ENCODE measurements around the gene SEMA4D.

DNA sequence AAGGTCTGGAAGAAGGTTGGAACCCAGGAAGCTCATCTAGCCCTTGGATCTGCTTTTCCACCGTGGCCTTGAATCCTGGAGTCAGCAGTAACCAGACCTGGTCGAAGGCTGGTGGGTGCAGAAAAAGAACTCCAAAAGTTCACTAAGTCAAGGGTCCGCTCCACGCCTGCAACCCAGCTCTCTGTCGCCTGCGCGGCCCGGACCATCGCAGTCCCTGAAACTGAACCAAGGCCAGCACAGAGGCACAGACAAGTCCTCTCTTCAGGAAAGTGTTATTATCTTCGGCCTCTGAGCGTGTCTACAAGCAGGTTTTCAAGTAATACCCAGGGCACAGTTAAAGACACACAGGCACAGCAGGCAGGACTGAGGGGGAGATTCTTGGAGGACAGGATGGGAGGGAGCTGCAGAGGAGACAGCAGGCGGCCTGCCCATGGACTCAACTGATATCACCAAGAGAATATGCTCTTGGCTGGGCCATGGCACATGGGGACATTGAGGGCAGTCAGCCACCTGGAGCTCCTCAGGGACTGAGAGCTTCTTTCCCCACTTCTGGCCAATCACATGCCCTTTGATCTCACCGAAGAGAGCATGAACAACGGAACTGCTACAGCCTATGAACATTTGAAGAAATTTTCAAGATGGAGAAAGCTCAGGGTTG lies 45.8 kb upstream of the SEMA4D start:
- TF ChIP-seq, protein P1, sequence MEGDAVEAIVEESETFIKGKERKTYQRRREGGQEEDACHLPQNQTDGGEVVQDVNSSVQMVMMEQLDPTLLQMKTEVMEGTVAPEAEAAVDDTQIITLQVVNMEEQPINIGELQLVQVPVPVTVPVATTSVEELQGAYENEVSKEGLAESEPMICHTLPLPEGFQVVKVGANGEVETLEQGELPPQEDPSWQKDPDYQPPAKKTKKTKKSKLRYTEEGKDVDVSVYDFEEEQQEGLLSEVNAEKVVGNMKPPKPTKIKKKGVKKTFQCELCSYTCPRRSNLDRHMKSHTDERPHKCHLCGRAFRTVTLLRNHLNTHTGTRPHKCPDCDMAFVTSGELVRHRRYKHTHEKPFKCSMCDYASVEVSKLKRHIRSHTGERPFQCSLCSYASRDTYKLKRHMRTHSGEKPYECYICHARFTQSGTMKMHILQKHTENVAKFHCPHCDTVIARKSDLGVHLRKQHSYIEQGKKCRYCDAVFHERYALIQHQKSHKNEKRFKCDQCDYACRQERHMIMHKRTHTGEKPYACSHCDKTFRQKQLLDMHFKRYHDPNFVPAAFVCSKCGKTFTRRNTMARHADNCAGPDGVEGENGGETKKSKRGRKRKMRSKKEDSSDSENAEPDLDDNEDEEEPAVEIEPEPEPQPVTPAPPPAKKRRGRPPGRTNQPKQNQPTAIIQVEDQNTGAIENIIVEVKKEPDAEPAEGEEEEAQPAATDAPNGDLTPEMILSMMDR (IDR thresholded peaks at IDR 0.05), result no peak
- TF ChIP-seq POLR2A (IDR thresholded peaks at IDR 0.05; ENCODE audit: low read depth), result no peak
